ENCODE measurements around the gene ZNF880.

Gene ZNF880

DNA sequence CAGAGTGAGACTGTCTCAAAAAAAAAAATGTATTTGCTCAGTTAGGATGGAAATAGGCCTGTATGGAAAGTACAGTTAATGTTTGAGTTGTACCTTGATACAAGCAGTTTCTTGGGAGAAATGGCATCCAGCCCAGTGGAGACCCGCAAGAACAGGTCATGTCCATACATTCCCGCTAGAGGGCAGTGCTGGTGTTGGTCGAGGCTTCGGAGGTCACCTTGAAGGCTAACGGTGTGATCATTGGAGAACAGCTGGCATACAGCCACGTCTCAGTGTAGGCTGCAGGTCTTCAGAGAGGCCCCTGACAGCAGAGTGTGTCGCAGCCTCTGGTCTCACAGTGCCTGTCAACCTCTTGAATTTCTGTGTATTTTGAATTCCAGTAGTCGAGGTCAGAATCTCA is 26.2 kb upstream of the ZNF880 start:
- TF ChIP-seq, protein P1, sequence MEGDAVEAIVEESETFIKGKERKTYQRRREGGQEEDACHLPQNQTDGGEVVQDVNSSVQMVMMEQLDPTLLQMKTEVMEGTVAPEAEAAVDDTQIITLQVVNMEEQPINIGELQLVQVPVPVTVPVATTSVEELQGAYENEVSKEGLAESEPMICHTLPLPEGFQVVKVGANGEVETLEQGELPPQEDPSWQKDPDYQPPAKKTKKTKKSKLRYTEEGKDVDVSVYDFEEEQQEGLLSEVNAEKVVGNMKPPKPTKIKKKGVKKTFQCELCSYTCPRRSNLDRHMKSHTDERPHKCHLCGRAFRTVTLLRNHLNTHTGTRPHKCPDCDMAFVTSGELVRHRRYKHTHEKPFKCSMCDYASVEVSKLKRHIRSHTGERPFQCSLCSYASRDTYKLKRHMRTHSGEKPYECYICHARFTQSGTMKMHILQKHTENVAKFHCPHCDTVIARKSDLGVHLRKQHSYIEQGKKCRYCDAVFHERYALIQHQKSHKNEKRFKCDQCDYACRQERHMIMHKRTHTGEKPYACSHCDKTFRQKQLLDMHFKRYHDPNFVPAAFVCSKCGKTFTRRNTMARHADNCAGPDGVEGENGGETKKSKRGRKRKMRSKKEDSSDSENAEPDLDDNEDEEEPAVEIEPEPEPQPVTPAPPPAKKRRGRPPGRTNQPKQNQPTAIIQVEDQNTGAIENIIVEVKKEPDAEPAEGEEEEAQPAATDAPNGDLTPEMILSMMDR (IDR thresholded peaks at IDR 0.05; ENCODE audit: low read depth, low read length): peak; percentile 24; the same call in 1 of the 2 replicates
- no peak overlapping the region for H3K4me3 ChIP-seq (ENCODE audit: low read depth, low read length)

DNA sequence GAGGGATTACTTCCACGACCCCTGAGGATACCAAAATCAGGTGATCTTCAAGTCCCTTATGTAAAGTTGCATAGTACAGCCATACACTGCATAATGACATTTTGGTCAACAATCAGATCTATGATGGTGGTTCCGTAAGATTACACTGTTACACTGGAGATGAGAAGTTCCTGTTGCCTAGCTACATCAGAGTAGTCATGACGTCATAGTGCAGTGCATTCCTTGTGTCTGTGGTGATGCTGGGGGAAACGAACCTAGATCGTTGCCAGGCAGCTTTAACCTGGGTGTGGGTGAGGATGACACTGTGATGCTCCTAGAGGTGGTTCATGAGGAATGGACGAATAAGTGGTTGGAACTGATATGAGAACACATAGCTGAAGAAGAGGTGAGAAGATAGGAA is 24.6 kb upstream of the ZNF880 start:
- TF ChIP-seq, protein P1 (IDR thresholded peaks at IDR 0.05; ENCODE audit: low read depth, low read length): no peak

GRCh38 chr19:52351512-52351911 is 18.2 kb upstream of the ZNF880 start:
- TF ChIP-seq, protein P1 (IDR thresholded peaks at IDR 0.05; ENCODE audit: low read depth, low read length): no peak
- no peak overlapping the region for H3K4me3 ChIP-seq (ENCODE audit: low read depth, low read length)

More for the DNA sequence above, 24.6 kb upstream of the ZNF880 start:
- no peak overlapping the region for H3K4me3 ChIP-seq (ENCODE audit: low read depth, low read length)

DNA sequence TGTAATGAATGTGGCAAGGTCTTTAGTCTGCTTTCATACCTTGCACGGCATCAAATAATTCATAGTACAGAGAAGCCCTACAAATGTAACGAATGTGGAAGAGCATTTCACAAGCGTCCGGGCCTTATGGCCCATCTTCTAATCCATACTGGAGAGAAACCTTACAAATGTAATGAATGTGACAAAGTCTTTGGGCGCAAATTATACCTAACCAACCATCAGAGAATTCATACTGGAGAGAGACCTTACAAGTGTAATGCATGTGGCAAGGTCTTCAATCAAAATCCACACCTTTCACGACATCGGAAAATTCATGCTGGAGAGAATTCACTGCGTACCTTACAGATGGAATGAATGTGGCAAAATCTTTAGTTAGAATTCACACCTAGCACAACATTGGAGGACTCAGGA is 3.3 kb upstream of the ZNF880 start:
- TF ChIP-seq, protein P1 (IDR thresholded peaks at IDR 0.05; ENCODE audit: low read depth, low read length): no peak
- H3K4me3 ChIP-seq (ENCODE audit: low read depth, low read length): no peak overlapping the region

GRCh38 chr19:52370341-52370710 is 603 bp downstream of the ZNF880 start:
- peak overlapping the region; percentile 84 for H3K4me3 ChIP-seq (ENCODE audit: low read depth, low read length)
- TF ChIP-seq, protein P1 (IDR thresholded peaks at IDR 0.05; ENCODE audit: low read depth, low read length): no peak

DNA sequence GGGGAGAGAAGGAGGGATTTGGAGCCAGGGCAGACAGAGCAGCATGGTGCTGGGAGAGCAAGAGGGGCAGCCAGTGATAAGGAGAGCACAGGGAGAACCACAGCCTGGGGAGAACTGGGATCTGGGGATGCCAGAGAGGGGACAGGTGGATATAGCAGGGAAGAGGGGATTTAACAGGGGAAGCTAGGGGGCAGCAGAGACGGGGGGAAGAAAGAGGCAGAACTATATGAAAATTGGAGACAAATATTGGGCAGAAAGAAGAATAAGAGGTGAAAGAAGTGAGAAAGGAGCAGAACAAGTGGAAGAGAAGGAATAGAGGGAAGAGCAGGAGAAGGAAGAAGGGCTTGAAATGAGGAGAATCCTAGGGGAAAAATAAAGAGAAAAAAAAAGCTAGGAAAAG is 21.4 kb downstream of the ZNF880 start:
- TF ChIP-seq, protein P1 (IDR thresholded peaks at IDR 0.05; ENCODE audit: low read depth, low read length): no peak
- H3K4me3 ChIP-seq (ENCODE audit: low read depth, low read length): no peak overlapping the region

DNA sequence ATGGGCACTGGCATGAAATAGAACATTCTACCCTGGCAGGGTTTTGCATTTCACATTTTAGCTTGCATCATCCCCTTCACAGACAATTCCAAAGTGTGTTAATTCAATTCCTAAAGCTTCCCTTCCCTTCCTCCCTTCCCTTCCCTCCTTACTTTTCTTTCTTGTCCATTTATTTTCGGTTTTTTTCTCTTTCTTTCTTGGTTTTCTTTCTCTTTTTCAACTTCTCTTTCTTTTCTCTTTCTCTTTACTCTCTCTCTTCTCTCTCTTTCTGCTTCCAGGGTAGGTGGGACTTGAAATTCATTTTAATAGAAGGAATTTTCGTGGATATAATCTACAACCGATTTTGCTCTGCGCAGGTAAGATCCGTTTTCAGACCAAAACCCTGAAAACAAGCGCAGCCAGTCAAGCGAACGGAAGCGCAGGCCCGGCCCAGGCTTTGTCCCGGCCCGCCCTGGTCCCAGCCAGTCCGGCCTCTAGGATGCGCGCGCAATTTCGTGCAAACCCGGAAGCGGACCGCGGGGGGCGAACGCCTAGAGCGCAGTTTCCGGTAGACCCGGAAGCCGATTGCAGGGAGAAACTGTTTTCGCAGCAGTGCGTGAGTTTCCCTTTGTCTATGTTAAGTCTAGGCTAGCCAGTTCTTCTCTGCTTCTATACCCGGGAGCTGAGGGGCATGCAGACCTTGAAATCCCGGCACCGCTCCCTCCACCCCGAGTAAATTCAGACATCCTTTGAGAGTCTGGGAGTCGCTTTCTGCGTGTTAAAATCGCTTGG is 27.8 kb downstream of the ZNF880 start, which contains the start of gene ZNF528:
Gene ZNF528, plus strand, starts transcription at position 540 of the 771 bp plus-strand sequence. CDS start 4,165 bp downstream, outside the sequence.
- peak within 1 kb of the TSS; percentile 87 for H3K4me3 ChIP-seq (ENCODE audit: low read depth, low read length)

More for the DNA sequence above, 27.8 kb downstream of the ZNF880 start, which contains the start of gene ZNF528:
- TF ChIP-seq, protein P1 (IDR thresholded peaks at IDR 0.05; ENCODE audit: low read depth, low read length): no peak

Measured in WI38 (cell line).